Mesendoderm (in vitro differentiated cells): ENCODE measurements around the gene RNF13.

Experiments used
- DNase-seq: peaks from one replicate; pipeline ENCODE4 v3.0.0; 2013
- H2AK5ac ChIP-seq: 2 replicates; pipeline ENCODE4 v1.6.1; 2013; ENCODE audit warnings: low read length, inconsistent platforms
- H2BK120ac ChIP-seq: 2 replicates; pipeline ENCODE4 v1.6.1; 2013; ENCODE audit warnings: low read depth, mild to moderate bottlenecking, low read length, moderate library complexity, mixed read lengths
- H2BK15ac ChIP-seq: replicated peaks from 2 replicates; pipeline ENCODE4 v1.6.1; 2013; ENCODE audit warnings: low read depth, mild to moderate bottlenecking, moderate library complexity
- H2BK5ac ChIP-seq: 2 replicates; pipeline ENCODE4 v1.6.1; 2013; ENCODE audit warnings: low read length, inconsistent platforms
- H3K18ac ChIP-seq: 2 replicates; pipeline ENCODE4 v1.6.1; 2013; ENCODE audit warnings: mild to moderate bottlenecking, low read length, mixed read lengths
- H3K23ac ChIP-seq: one replicate; pipeline ENCODE4 v1.6.1; 2013; ENCODE audit warnings: low read length
- H3K27ac ChIP-seq: 2 replicates; pipeline ENCODE4 v1.5.1; 2013; ENCODE audit warnings: low read depth, mild to moderate bottlenecking, inconsistent platforms, low read length, moderate library complexity
- H3K27me3 ChIP-seq: 2 replicates; pipeline ENCODE4 v1.6.1; 2013; ENCODE audit warnings: low read length, control low read depth, mild to moderate bottlenecking, inconsistent platforms; ENCODE audit not compliant: insufficient read depth, poor library complexity
- H3K36me3 ChIP-seq: 2 replicates; pipeline ENCODE4 v1.6.1; 2013; ENCODE audit warnings: low read length, inconsistent platforms; ENCODE audit not compliant: control insufficient read depth, insufficient read depth
- H3K4ac ChIP-seq: one replicate; pipeline ENCODE4 v1.6.1; 2013; ENCODE audit warnings: low read depth, mild to moderate bottlenecking, low read length, moderate library complexity
- H3K4me1 ChIP-seq: 2 replicates; pipeline ENCODE4 v1.6.1; 2013; ENCODE audit warnings: low read depth, low read length, inconsistent platforms; ENCODE audit not compliant: control insufficient read depth
- H3K4me2 ChIP-seq: 2 replicates; pipeline ENCODE4 v1.6.1; 2013; ENCODE audit warnings: low read length
- H3K4me3 ChIP-seq: 2 replicates; pipeline ENCODE4 v1.5.1; 2013; ENCODE audit warnings: mild to moderate bottlenecking, low read length
- H3K56ac ChIP-seq: one replicate; pipeline ENCODE4 v1.6.1; 2013; ENCODE audit warnings: low read length
- H3K79me1 ChIP-seq: 2 replicates; pipeline ENCODE4 v1.6.1; 2013; ENCODE audit warnings: low read length, inconsistent platforms
- H3K79me2 ChIP-seq: 2 replicates; pipeline ENCODE4 v1.6.1; 2013; ENCODE audit warnings: mild to moderate bottlenecking, low read length; ENCODE audit not compliant: control insufficient read depth, insufficient read depth
- H3K9ac ChIP-seq: 2 replicates; pipeline ENCODE4 v1.6.1; 2013; ENCODE audit warnings: low read length, inconsistent platforms
- H4K5ac ChIP-seq: one replicate; pipeline ENCODE4 v1.6.1; 2013; ENCODE audit warnings: low read length
- H4K8ac ChIP-seq: one replicate; pipeline ENCODE4 v1.6.1; 2013; ENCODE audit warnings: low read depth, mild to moderate bottlenecking, control low read depth, low read length, moderate library complexity
- WGBS: extraction: QIAGEN DNeasy Blood & Tissue Kit; methylation state at CpG from one replicate; pipeline ENCODE4 v1.1.7; 2013; ENCODE audit warnings: low lambda C conversion rate, missing lambda C conversion rate; ENCODE audit not compliant: insufficient coverage; ENCODE audit errors: extremely low coverage; 5-methylcytosine and 5-hydroxymethylcytosine counted together

The RNF13 gene

GRCh38 chr3:149898771-149899170, 85.8 kb downstream of the RNF13 start:
- Histone ChIP-seq H3K4me1 (no peaks in the 10 kb centered on the region), H3K36me3 (no peaks in the 10 kb centered on the region), H4K5ac (no peak overlapping the region), H3K27ac (no peak overlapping the region), H3K9ac (no peak overlapping the region), H4K8ac (no peak overlapping the region), H2BK5ac (no peak overlapping the region), H3K79me2 (no peaks in the 10 kb centered on the region), H3K18ac (no peak overlapping the region), H3K27me3 (no peaks in the 10 kb centered on the region), H3K79me1 (no peaks in the 10 kb centered on the region), H3K4ac (no peak overlapping the region), H3K4me3 (no peak overlapping the region), H3K56ac (no peak overlapping the region), H2AK5ac (no peak overlapping the region), H2BK120ac (no peak overlapping the region), H2BK15ac (no peak overlapping the region), H3K23ac (no peak overlapping the region), H3K4me2 (no peak overlapping the region)
- peak; percentile 13 for DNase-seq
- no CpG with 5 or more reads among the region's 2 CpGs for WGBS

GRCh38 chr3:149900322-149900721, 87.3 kb downstream of the RNF13 start:
- DNase-seq = peak; percentile 15
- no peak overlapping the region for H4K5ac ChIP-seq
- H3K4ac ChIP-seq = no peak overlapping the region
- H4K8ac ChIP-seq = no peak overlapping the region
- H3K23ac ChIP-seq = no peak overlapping the region
- no peak overlapping the region for H2AK5ac ChIP-seq
- no peak overlapping the region for H2BK120ac ChIP-seq
- H3K4me3 ChIP-seq = no peak overlapping the region
- H3K4me2 ChIP-seq = no peak overlapping the region
- H3K27me3 ChIP-seq = no peaks in the 10 kb centered on the region
- H3K4me1 ChIP-seq = no peaks in the 10 kb centered on the region
- no peaks in the 10 kb centered on the region for H3K36me3 ChIP-seq
- H3K56ac ChIP-seq = no peak overlapping the region
- no peak overlapping the region for H2BK15ac ChIP-seq
- no peak overlapping the region for H2BK5ac ChIP-seq
- H3K79me1 ChIP-seq = no peaks in the 10 kb centered on the region
- no peak overlapping the region for H3K9ac ChIP-seq
- no peak overlapping the region for H3K27ac ChIP-seq
- no peaks in the 10 kb centered on the region for H3K79me2 ChIP-seq
- no peak overlapping the region for H3K18ac ChIP-seq

GRCh38 chr3:149901770-149902169, 88.8 kb downstream of the RNF13 start:
- Histone ChIP-seq H3K4me3 (no peak overlapping the region), H3K4me1 (no peaks in the 10 kb centered on the region), H3K4ac (no peak overlapping the region), H3K4me2 (no peak overlapping the region), H3K79me2 (no peaks in the 10 kb centered on the region), H3K36me3 (no peaks in the 10 kb centered on the region), H2BK15ac (no peak overlapping the region), H3K79me1 (no peaks in the 10 kb centered on the region), H3K27ac (no peak overlapping the region), H4K5ac (no peak overlapping the region), H2BK120ac (no peak overlapping the region), H3K9ac (no peak overlapping the region), H2BK5ac (no peak overlapping the region), H4K8ac (no peak overlapping the region), H3K56ac (no peak overlapping the region), H3K23ac (no peak overlapping the region), H3K27me3 (no peaks in the 10 kb centered on the region), H2AK5ac (no peak overlapping the region), H3K18ac (no peak overlapping the region)
- DNase-seq = no peak

GRCh38 chr3:149902498-149903139, 89.6 kb downstream of the RNF13 start:
- Histone ChIP-seq H3K23ac (no peak overlapping the region), H3K4me2 (no peak overlapping the region), H3K56ac (no peak overlapping the region), H3K18ac (no peak overlapping the region), H4K5ac (no peak overlapping the region), H2AK5ac (no peak overlapping the region), H2BK120ac (no peak overlapping the region), H4K8ac (no peak overlapping the region), H3K27ac (no peak overlapping the region), H3K9ac (no peak overlapping the region), H2BK15ac (no peak overlapping the region), H2BK5ac (no peak overlapping the region), H3K79me1 (no peaks in the 10 kb centered on the region), H3K79me2 (no peaks in the 10 kb centered on the region), H3K36me3 (no peaks in the 10 kb centered on the region), H3K4me3 (no peak overlapping the region), H3K4ac (no peak overlapping the region), H3K27me3 (no peaks in the 10 kb centered on the region), H3K4me1 (no peaks in the 10 kb centered on the region)
- no CpG with 5 or more reads among the region's 3 CpGs for WGBS
- no peak for DNase-seq

- no peak overlapping the region for H2BK15ac ChIP-seq
- H3K27ac ChIP-seq = no peak overlapping the region
- H3K27me3 ChIP-seq = no peaks in the 10 kb centered on the region
- no peak overlapping the region for H3K56ac ChIP-seq
- H3K79me2 ChIP-seq = no peaks in the 10 kb centered on the region
- H3K4me3 ChIP-seq = no peak overlapping the region
- no peak overlapping the region for H2BK5ac ChIP-seq
- no peak overlapping the region for H4K8ac ChIP-seq
- DNase-seq = no peak
- no peak overlapping the region for H3K23ac ChIP-seq
- no peaks in the 10 kb centered on the region for H3K79me1 ChIP-seq
- no peak overlapping the region for H3K4me2 ChIP-seq
- H3K4me1 ChIP-seq = no peaks in the 10 kb centered on the region
- H4K5ac ChIP-seq = no peak overlapping the region
- H3K18ac ChIP-seq = no peak overlapping the region
- H2AK5ac ChIP-seq = no peak overlapping the region
- H2BK120ac ChIP-seq = no peak overlapping the region
- no peak overlapping the region for H3K4ac ChIP-seq
- no peaks in the 10 kb centered on the region for H3K36me3 ChIP-seq
- H3K9ac ChIP-seq = no peak overlapping the region
Measured at GRCh38 chr3:149906036-149906435, 93.0 kb downstream of the RNF13 start.

- Histone ChIP-seq H3K36me3 (no peaks in the 10 kb centered on the region), H3K56ac (no peak overlapping the region), H2AK5ac (no peak overlapping the region), H3K4me3 (no peak overlapping the region), H3K9ac (no peak overlapping the region), H3K27me3 (no peaks in the 10 kb centered on the region), H3K4me1 (no peaks in the 10 kb centered on the region), H4K8ac (no peak overlapping the region), H3K18ac (no peak overlapping the region), H3K79me2 (no peaks in the 10 kb centered on the region), H3K4me2 (no peak overlapping the region), H3K23ac (no peak overlapping the region), H2BK120ac (no peak overlapping the region), H2BK15ac (no peak overlapping the region), H3K79me1 (no peaks in the 10 kb centered on the region), H2BK5ac (no peak overlapping the region), H4K5ac (no peak overlapping the region), H3K4ac (no peak overlapping the region), H3K27ac (no peak overlapping the region)
- DNase-seq = no peak
Measured at GRCh38 chr3:149908424-149908957, 95.5 kb downstream of the RNF13 start.
